ENCODE data around the gene HMOX1.

DNA sequence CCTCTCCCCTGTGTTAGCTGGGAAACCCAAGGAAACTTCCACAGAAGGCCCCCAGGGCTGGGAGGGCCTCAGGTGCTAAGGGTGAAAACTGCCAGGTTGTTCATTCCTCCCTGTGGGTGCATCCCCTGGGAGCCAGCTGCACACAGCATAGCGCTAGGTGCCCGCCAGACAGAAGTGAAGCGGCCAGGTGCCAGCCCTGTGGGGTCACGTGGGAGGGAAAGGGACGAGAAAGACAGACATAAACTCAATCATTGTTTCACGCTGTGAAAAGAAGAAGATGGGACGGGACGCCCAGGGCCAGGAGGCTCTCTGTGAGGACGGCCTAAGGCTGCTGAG is 31.6 kb upstream of the HMOX1 start:
- TF ChIP-seq, protein P1, sequence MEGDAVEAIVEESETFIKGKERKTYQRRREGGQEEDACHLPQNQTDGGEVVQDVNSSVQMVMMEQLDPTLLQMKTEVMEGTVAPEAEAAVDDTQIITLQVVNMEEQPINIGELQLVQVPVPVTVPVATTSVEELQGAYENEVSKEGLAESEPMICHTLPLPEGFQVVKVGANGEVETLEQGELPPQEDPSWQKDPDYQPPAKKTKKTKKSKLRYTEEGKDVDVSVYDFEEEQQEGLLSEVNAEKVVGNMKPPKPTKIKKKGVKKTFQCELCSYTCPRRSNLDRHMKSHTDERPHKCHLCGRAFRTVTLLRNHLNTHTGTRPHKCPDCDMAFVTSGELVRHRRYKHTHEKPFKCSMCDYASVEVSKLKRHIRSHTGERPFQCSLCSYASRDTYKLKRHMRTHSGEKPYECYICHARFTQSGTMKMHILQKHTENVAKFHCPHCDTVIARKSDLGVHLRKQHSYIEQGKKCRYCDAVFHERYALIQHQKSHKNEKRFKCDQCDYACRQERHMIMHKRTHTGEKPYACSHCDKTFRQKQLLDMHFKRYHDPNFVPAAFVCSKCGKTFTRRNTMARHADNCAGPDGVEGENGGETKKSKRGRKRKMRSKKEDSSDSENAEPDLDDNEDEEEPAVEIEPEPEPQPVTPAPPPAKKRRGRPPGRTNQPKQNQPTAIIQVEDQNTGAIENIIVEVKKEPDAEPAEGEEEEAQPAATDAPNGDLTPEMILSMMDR (IDR thresholded peaks at IDR 0.05): no peak
- no peak for TF ChIP-seq POLR2AphosphoS5 (IDR thresholded peaks at IDR 0.05)

All from upper lobe of left lung (tissue), 4 donors.